GM06990 (cell line): ENCODE results near the gene MYO16.

Experiments
- DNase-seq: peaks from one replicate; pipeline ENCODE4 v3.0.0-alpha.2; 2011; ENCODE audit not compliant: insufficient read length; ENCODE audit errors: extremely low read depth
- H3K27me3 ChIP-seq: replicated peaks from 2 replicates; pipeline ENCODE4 v1.6.0; 2011; ENCODE audit warnings: low read length; ENCODE audit not compliant: control insufficient read depth, insufficient read depth
- H3K36me3 ChIP-seq: 2 replicates; pipeline ENCODE4 v1.5.1; 2011; ENCODE audit warnings: low read length; ENCODE audit not compliant: control insufficient read depth, insufficient read depth
- H3K4me3 ChIP-seq: replicated peaks from 2 replicates; pipeline ENCODE4 v1.5.1; 2011; ENCODE audit warnings: low read depth, mild to moderate bottlenecking, control low read depth, low read length
- CTCF ChIP-seq: IDR thresholded peaks from 2 replicates; pipeline ENCODE4 v1.5.1; 2011; ENCODE audit warnings: low read length, control low read depth, mild to moderate bottlenecking, inconsistent platforms; ENCODE audit not compliant: insufficient read depth, poor library complexity, severe bottlenecking

MYO16 gene

GRCh38 chr13:108917581-108917980, 288.2 kb downstream of the MYO16 start:
- no peak for DNase-seq

DNA sequence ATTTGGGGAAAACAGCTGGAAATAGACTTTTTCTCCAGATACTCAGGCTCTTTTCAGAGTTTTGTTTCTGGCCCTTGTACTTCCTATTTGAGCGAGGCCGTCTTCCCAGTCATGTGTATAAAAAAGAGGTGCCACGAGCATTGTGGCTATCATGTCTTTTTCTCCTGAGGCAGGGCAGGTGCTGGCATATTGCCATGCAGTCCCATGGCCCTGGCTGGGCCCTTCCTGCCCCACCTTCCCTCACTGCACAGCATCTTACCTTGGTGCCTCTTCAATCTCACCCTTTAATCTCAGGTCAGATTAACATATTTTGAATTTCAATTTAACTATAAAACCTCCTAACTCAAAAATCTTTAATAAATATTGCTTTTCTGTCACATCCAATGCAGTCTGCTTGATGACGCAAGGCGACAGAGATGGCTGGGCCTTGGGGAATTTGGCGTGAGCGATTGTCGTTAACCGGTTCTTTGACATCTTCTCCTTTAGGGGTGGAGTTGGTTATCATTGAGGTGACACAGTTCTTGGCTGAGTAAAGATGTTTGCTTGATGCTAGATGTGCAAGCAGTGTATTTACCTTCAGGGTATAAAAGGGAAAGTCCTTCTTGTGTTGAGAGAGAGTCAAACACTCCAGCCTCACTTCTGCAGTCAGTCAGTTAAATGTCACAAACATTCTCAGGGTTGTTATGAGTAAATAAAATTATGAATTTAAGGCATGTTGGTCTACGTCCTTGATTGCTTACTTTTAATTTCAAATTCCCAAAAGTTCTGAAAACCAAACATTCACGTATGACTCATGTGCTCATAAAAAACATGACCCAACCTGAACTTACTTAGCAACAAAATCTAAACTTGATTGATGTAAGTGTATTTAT, 289.9 kb downstream of the MYO16 start:
- DNase-seq, result no peak
- Histone ChIP-seq H3K27me3 (no peaks in the 10 kb centered on the region), H3K4me3 (no peak overlapping the region), H3K36me3 (no peaks in the 10 kb centered on the region)
- no peak for TF ChIP-seq CTCF

More at GRCh38 chr13:108917581-108917980, 288.2 kb downstream of the MYO16 start:
- no peak for TF ChIP-seq CTCF
- Histone ChIP-seq H3K4me3 (no peak overlapping the region), H3K36me3 (no peaks in the 10 kb centered on the region), H3K27me3 (no peaks in the 10 kb centered on the region)

GRCh38 chr13:108920137-108920536, 290.7 kb downstream of the MYO16 start:
- TF ChIP-seq CTCF, result no peak
- no peak overlapping the region for H3K4me3 ChIP-seq
- no peak for DNase-seq
- H3K27me3 ChIP-seq, result no peaks in the 10 kb centered on the region
- H3K36me3 ChIP-seq, result no peaks in the 10 kb centered on the region

- Histone ChIP-seq H3K27me3 (no peaks in the 10 kb centered on the region), H3K36me3 (no peaks in the 10 kb centered on the region), H3K4me3 (no peak overlapping the region)
- no peak for TF ChIP-seq CTCF
- no peak for DNase-seq
Observed at GRCh38 chr13:108921238-108921637, 291.8 kb downstream of the MYO16 start.

GRCh38 chr13:108922108-108922507, 292.7 kb downstream of the MYO16 start:
- H3K27me3 ChIP-seq, result no peaks in the 10 kb centered on the region
- no peaks in the 10 kb centered on the region for H3K36me3 ChIP-seq
- DNase-seq, result no peak
- H3K4me3 ChIP-seq, result no peak overlapping the region
- no peak for TF ChIP-seq CTCF
